Neural cell (in vitro differentiated cells): ENCODE results near the gene RASL11B. TPM values are rescaled to one million over a fixed set of nuclear protein-coding genes. Genes with fewer than 3 reads are reported as not detected.

Source experiments
- H2AFZ ChIP-seq: fragments of 200-600, 300-800 bp; sonication (generic), shearing (Covaris generic); 2 replicates; pipeline ENCODE4 v1.6.0; 2014; ENCODE audit warnings: low read depth, mild to moderate bottlenecking, antibody characterized with exemption, low read length, moderate library complexity
- H3F3A ChIP-seq: fragments of 200-600 bp; shearing (Covaris generic); 2 replicates; pipeline ENCODE4 v1.6.1; 2016; ENCODE audit warnings: mild to moderate bottlenecking, moderate library complexity, mixed read lengths, antibody characterized with exemption, low read length; ENCODE audit not compliant: insufficient read depth, poor library complexity, severe bottlenecking
- H3K27ac ChIP-seq: fragments of 200-600, 300-800 bp; sonication (generic), shearing (Covaris generic); 2 replicates; pipeline ENCODE4 v1.5.1; 2014; ENCODE audit warnings: mild to moderate bottlenecking, low read length, moderate library complexity
- H3K27me3 ChIP-seq: fragments of 300-800, 200-600 bp; sonication (generic), shearing (Covaris generic); 2 replicates; pipeline ENCODE4 v1.6.0; 2014; ENCODE audit warnings: mild to moderate bottlenecking, low read depth, low read length, moderate library complexity; ENCODE audit not compliant: insufficient read depth
- H3K36me3 ChIP-seq: fragments of 300-800, 200-600 bp; sonication (generic), shearing (Covaris generic); 2 replicates; pipeline ENCODE4 v1.5.1; 2014; ENCODE audit warnings: mild to moderate bottlenecking, antibody characterized with exemption, low read length, moderate library complexity; ENCODE audit not compliant: insufficient read depth
- H3K4me2 ChIP-seq: fragments of 300-800, 200-600 bp; sonication (generic), shearing (Covaris generic); 2 replicates; pipeline ENCODE4 v1.6.0; 2014; ENCODE audit warnings: mild to moderate bottlenecking, low read length
- H3K4me3 ChIP-seq: fragments of 300-800, 200-600 bp; sonication (generic), shearing (Covaris generic); 2 replicates; pipeline ENCODE4 v1.5.1; 2014; ENCODE audit warnings: mild to moderate bottlenecking, low read length, moderate library complexity
- H3K79me2 ChIP-seq: fragments of 200-600 bp; shearing (Covaris generic); replicated peaks from 2 replicates; pipeline ENCODE4 v1.6.0; 2014; ENCODE audit warnings: mild to moderate bottlenecking, low read length, moderate library complexity; ENCODE audit not compliant: insufficient read depth
- H3K9ac ChIP-seq: fragments of 300-800, 200-600 bp; sonication (generic), shearing (Covaris generic); 2 replicates; pipeline ENCODE4 v1.6.1; 2016; ENCODE audit warnings: mild to moderate bottlenecking, low read length, mixed read lengths
- H3K9me2 ChIP-seq: fragments of 200-600 bp; shearing (Covaris generic); 2 replicates; pipeline ENCODE4 v1.6.1; 2016; ENCODE audit warnings: mild to moderate bottlenecking, low read length, mixed read lengths; ENCODE audit not compliant: insufficient read depth
- H3K9me3 ChIP-seq: fragments of 200-600, 300-800 bp; sonication (generic), shearing (Covaris generic); 2 replicates; pipeline ENCODE4 v1.6.1; 2016; ENCODE audit warnings: mild to moderate bottlenecking, mixed run types, low read length, moderate library complexity, mixed read lengths
- H4K20me1 ChIP-seq: fragments of 200-600 bp; shearing (Covaris generic); 2 replicates; pipeline ENCODE4 v1.6.1; 2016; ENCODE audit warnings: mild to moderate bottlenecking, mixed run types; ENCODE audit not compliant: insufficient read depth
- CTCF ChIP-seq: fragments of 450-650 bp; IDR thresholded peaks from 2 replicates; pipeline ENCODE4 v1.5.1; 2014; ENCODE audit warnings: antibody characterized with exemption, mild to moderate bottlenecking, moderate library complexity; ENCODE audit not compliant: poor library complexity, severe bottlenecking
- EP300 ChIP-seq: fragments of 450-650 bp; conservative IDR thresholded peaks from 2 replicates; pipeline ENCODE4 v1.6.1; 2014; ENCODE audit warnings: antibody characterized with exemption, mild to moderate bottlenecking, moderate library complexity; ENCODE audit not compliant: poor library complexity, severe bottlenecking
- EZH2 ChIP-seq: fragments of 200-600, 300-800 bp; shearing (Covaris generic), sonication (generic); IDR thresholded peaks from 2 replicates; pipeline ENCODE4 v1.6.1; 2014; ENCODE audit warnings: antibody characterized with exemption, low read length, borderline replicate concordance, mild to moderate bottlenecking; ENCODE audit not compliant: insufficient read depth, poor library complexity, severe bottlenecking
- MXI1 ChIP-seq: fragments of 450-650 bp; conservative IDR thresholded peaks from 2 replicates; pipeline ENCODE4 v1.6.1; 2014; ENCODE audit warnings: antibody characterized with exemption, mild to moderate bottlenecking; ENCODE audit not compliant: poor library complexity, severe bottlenecking
- POLR2AphosphoS5 ChIP-seq: IDR thresholded peaks from 2 replicates; pipeline ENCODE4 v1.6.1; 2012
- RAD21 ChIP-seq: fragments of 450-650 bp; conservative IDR thresholded peaks from 2 replicates; pipeline ENCODE4 v1.6.1; 2014; ENCODE audit warnings: antibody characterized with exemption, mild to moderate bottlenecking, moderate library complexity
- REST ChIP-seq: IDR thresholded peaks from 2 replicates; pipeline ENCODE4 v1.6.1; 2012; ENCODE audit warnings: borderline replicate concordance
- SMC3 ChIP-seq: fragments of 450-650 bp; conservative IDR thresholded peaks from 2 replicates; pipeline ENCODE4 v1.6.1; 2014; ENCODE audit warnings: antibody characterized with exemption, mild to moderate bottlenecking, moderate library complexity; ENCODE audit not compliant: poor library complexity
- TAF1 ChIP-seq: IDR thresholded peaks from 2 replicates; pipeline ENCODE4 v1.6.1; 2012; ENCODE audit warnings: low read depth
- polyA plus RNA-seq: library from polyadenylated mRNA; depleted of rRNA; stranded (reverse); fragments of >200 nt; gene quantifications from 2 replicates; pipeline ENCODE4 v1.2.3, GENCODE V29; 2014

The RASL11B gene
- polyA plus RNA-seq, 1 donor from 2014 or later = 2.1 TPM

- H3K36me3 ChIP-seq = no peaks in the 10 kb centered on the region
- no peaks in the 10 kb centered on the region for H3F3A ChIP-seq
- no peak for TF ChIP-seq MXI1
- TF ChIP-seq EZH2 = no peak
- no peak for TF ChIP-seq TAF1
- no peak for TF ChIP-seq POLR2AphosphoS5
- TF ChIP-seq REST = no peak
- no peak for TF ChIP-seq SMC3
- no peak for TF ChIP-seq RAD21
- no peak for TF ChIP-seq EP300
- no peak for TF ChIP-seq CTCF
- no peaks in the 10 kb centered on the region for H3K27me3 ChIP-seq
- H3K79me2 ChIP-seq = no peaks in the 10 kb centered on the region
- H3K9me2 ChIP-seq = no peaks in the 10 kb centered on the region
- no peaks in the 10 kb centered on the region for H4K20me1 ChIP-seq
- no peak overlapping the region for H3K4me2 ChIP-seq
- no peak overlapping the region for H3K9ac ChIP-seq
- no peak overlapping the region for H3K27ac ChIP-seq
- no peak overlapping the region for H2AFZ ChIP-seq
- no peaks in the 10 kb centered on the region for H3K9me3 ChIP-seq
- H3K4me3 ChIP-seq = no peak overlapping the region
Observed at GRCh38 chr4:52903273-52903672, 41.2 kb downstream of the RASL11B start.

GRCh38 chr4:52904421-52904820 is 42.3 kb downstream of the RASL11B start:
- Histone ChIP-seq H3K27me3 (no peaks in the 10 kb centered on the region), H3K79me2 (no peaks in the 10 kb centered on the region), H3K4me2 (no peak overlapping the region), H3K9ac (no peak overlapping the region), H3F3A (no peaks in the 10 kb centered on the region), H3K4me3 (no peak overlapping the region), H2AFZ (no peak overlapping the region), H3K9me2 (no peaks in the 10 kb centered on the region), H4K20me1 (no peaks in the 10 kb centered on the region), H3K27ac (no peak overlapping the region), H3K9me3 (no peaks in the 10 kb centered on the region), H3K36me3 (no peaks in the 10 kb centered on the region)
- TF ChIP-seq TAF1 (no peak), REST (no peak), EZH2 (no peak), RAD21 (no peak), EP300 (no peak), POLR2AphosphoS5 (no peak), SMC3 (no peak), CTCF (no peak), MXI1 (no peak)
